CD14-positive monocyte (primary cell): ENCODE data around the gene CPA3. TPM values are rescaled to one million over a fixed set of nuclear protein-coding genes. Genes with fewer than 3 reads are reported as not detected.

Experiments
- DNase-seq, 3 donors: peaks; one replicate each; pipeline ENCODE4 v3.0.0-alpha.2; 2011 to 2022
- H2AFZ ChIP-seq: 2 replicates; pipeline ENCODE4 v1.6.0; 2012; ENCODE audit warnings: mild to moderate bottlenecking, low read depth, low read length, inconsistent platforms; ENCODE audit not compliant: insufficient read depth, poor library complexity, severe bottlenecking
- H3K27ac ChIP-seq, 2 donors: 1 replicate in 1 of 2; 2 replicates in 1 of 2; pipeline ENCODE4 v1.5.1; 2012 to 2013; ENCODE audit warnings: low read length in 2 of 2, control low read depth in 1 of 2, inconsistent platforms in 1 of 2, low read depth in 1 of 2, mild to moderate bottlenecking in 1 of 2
- H3K27me3 ChIP-seq, 2 donors: one replicate each; pipeline versions ENCODE4 v1.6.0 to v1.6.1; 2011 to 2013; ENCODE audit warnings: low read length in 2 of 2; ENCODE audit not compliant: control insufficient read depth in 2 of 2, insufficient read depth in 2 of 2
- H3K36me3 ChIP-seq, 2 donors: replicated peaks in 1 of 2; 1 replicate in 1 of 2; 2 replicates in 1 of 2; pipeline versions ENCODE4 v1.5.1 to v1.6.1; 2012 to 2013; ENCODE audit warnings: low read length in 2 of 2, control low read depth in 1 of 2, inconsistent platforms in 1 of 2, mild to moderate bottlenecking in 1 of 2; ENCODE audit not compliant: insufficient read depth in 2 of 2, control insufficient read depth in 1 of 2
- H3K4me1 ChIP-seq, 2 donors: 1 replicate in 1 of 2; 2 replicates in 1 of 2; pipeline versions ENCODE4 v1.5.1 to v1.6.1; 2012 to 2013; ENCODE audit warnings: low read length in 2 of 2, control low read depth in 1 of 2, inconsistent platforms in 1 of 2, mild to moderate bottlenecking in 1 of 2, moderate library complexity in 1 of 2; ENCODE audit not compliant: insufficient read depth in 2 of 2, control insufficient read depth in 1 of 2
- H3K4me2 ChIP-seq: replicated peaks from 2 replicates; pipeline ENCODE3; 2012; ENCODE audit warnings: low read length, moderate library complexity, mild to moderate bottlenecking; ENCODE audit not compliant: poor library complexity, severe bottlenecking; ENCODE audit errors: extremely low read depth
- H3K4me3 ChIP-seq, 3 experiments: fragments of 200-600 bp in 1 of 3; sonication (generic) in 1 of 3; replicated peaks in 1 of 3; 1 replicate in 2 of 3; 2 replicates in 1 of 3; pipeline ENCODE4 v1.5.1; 2011 to 2013; ENCODE audit warnings: low read length in 3 of 3, mild to moderate bottlenecking in 3 of 3, control low read depth in 2 of 3, low read depth in 2 of 3, inconsistent platforms in 1 of 3, moderate library complexity in 1 of 3
- H3K79me2 ChIP-seq: 2 replicates; pipeline ENCODE4 v1.6.0; 2012; ENCODE audit warnings: mild to moderate bottlenecking, control low read depth, inconsistent platforms, low read length, moderate library complexity; ENCODE audit not compliant: insufficient read depth
- H3K9ac ChIP-seq: 2 replicates; pipeline ENCODE4 v1.6.0; 2017; ENCODE audit warnings: low read length, mild to moderate bottlenecking; ENCODE audit not compliant: insufficient read depth, poor library complexity, severe bottlenecking
- H3K9me3 ChIP-seq, 2 donors: replicated peaks in 1 of 2; 1 replicate in 1 of 2; 2 replicates in 1 of 2; pipeline versions ENCODE4 v1.5.1 to v1.6.1; 2012 to 2013; ENCODE audit warnings: low read length in 2 of 2, control low read depth in 1 of 2; ENCODE audit not compliant: control insufficient read depth in 1 of 2, insufficient read depth in 1 of 2
- H4K20me1 ChIP-seq: 2 replicates; pipeline ENCODE4 v1.6.0; 2012; ENCODE audit warnings: mild to moderate bottlenecking, low read length, control low read depth, moderate library complexity; ENCODE audit not compliant: insufficient read depth
- H3K27ac Mint-ChIP-seq, 7 donors: one replicate each; pipeline ENCODE4 v1.8.0; 2020; ENCODE audit warnings: mild to moderate bottlenecking in 7 of 7, mixed read lengths in 7 of 7, moderate library complexity in 6 of 7, inconsistent platforms in 2 of 7
- H3K27me3 Mint-ChIP-seq, 3 donors: one replicate each; pipeline ENCODE4 v1.8.0; 2021 to 2022; ENCODE audit warnings: low read depth in 3 of 3, mild to moderate bottlenecking in 3 of 3, mixed read lengths in 3 of 3, moderate library complexity in 3 of 3, inconsistent platforms in 1 of 3
- H3K36me3 Mint-ChIP-seq, 2 donors: one replicate each; pipeline ENCODE4 v1.8.0; 2020; ENCODE audit warnings: mixed read lengths in 2 of 2, inconsistent platforms in 1 of 2, mild to moderate bottlenecking in 1 of 2
- H3K4me1 Mint-ChIP-seq: one replicate; pipeline ENCODE4 v1.8.0; 2020; ENCODE audit warnings: mild to moderate bottlenecking, mixed read lengths
- H3K4me3 Mint-ChIP-seq, 2 donors: one replicate each; pipeline ENCODE4 v1.8.0; 2020; ENCODE audit warnings: mild to moderate bottlenecking in 2 of 2, mixed read lengths in 2 of 2, moderate library complexity in 1 of 2
- H3K9me3 Mint-ChIP-seq, 7 donors: one replicate each; pipeline ENCODE4 v1.8.0; 2020 to 2022; ENCODE audit warnings: mixed read lengths in 7 of 7, mild to moderate bottlenecking in 6 of 7, moderate library complexity in 6 of 7, inconsistent platforms in 2 of 7
- CTCF ChIP-seq: fragments of 200-600 bp; IDR thresholded peaks from one replicate; pipeline ENCODE4 v1.8.0; 2022; ENCODE audit warnings: antibody characterized with exemption, mild to moderate bottlenecking
- WGBS: methylation state at CpG from one replicate; pipeline ENCODE4 v1.1.5; 2013; ENCODE audit warnings: missing lambda C conversion rate; ENCODE audit not compliant: insufficient coverage; 5-methylcytosine and 5-hydroxymethylcytosine counted together
- intact Hi-C, 2 donors: fragments of 100-400 bp; cut with micrococcal nuclease; formaldehyde crosslinking; loops; one replicate each; pipeline versions ENCODE4 v1.15.0 to v1.15.1; 2023
- polyA plus RNA-seq, 3 donors: library from polyadenylated mRNA; depleted of rRNA in 1 of 3; unstranded in 2 of 3; stranded (reverse) in 1 of 3; fragments of 300-500 nt in 2 of 3; fragments of >200 nt in 1 of 3; fragmentation: Illumina TruSeq in 2 of 3; gene quantifications; 1 replicate in 2 of 3; 2 replicates in 1 of 3; pipeline ENCODE4 v1.2.3, GENCODE V29; 2012 to 2021

Gene CPA3
- polyA plus RNA-seq, 3 donors = not detected

- H3K9me3 ChIP-seq = no peaks in the 10 kb centered on the region
- no peaks in the 10 kb centered on the region for H3K79me2 ChIP-seq
- intact Hi-C loops = no loop called here
- no peaks in the 10 kb centered on the region for H4K20me1 ChIP-seq
- no peak overlapping the region for H3K4me3 ChIP-seq
- H3K27ac ChIP-seq = no peak overlapping the region
- 100% methylated on average over 1 of the region's 3 CpGs for WGBS
- H3K4me1 ChIP-seq = no peaks in the 10 kb centered on the region
- no peak for TF ChIP-seq CTCF
- Mint-ChIP-seq H3K36me3 (no peaks in the 10 kb centered on the region), H3K4me3 (no peak overlapping the region), H3K27me3 (peaks cover 2% of the 10 kb centered on the region in 3 donors), H3K27ac (no peak overlapping the region), H3K9me3 (peaks cover 0 to 8% (median 4%) of the 10 kb centered on the region in 7 donors), H3K4me1 (no peaks in the 10 kb centered on the region)
- no peak overlapping the region for H3K4me2 ChIP-seq
- H3K9ac ChIP-seq = no peak overlapping the region
- no peak overlapping the region for H2AFZ ChIP-seq
- H3K36me3 ChIP-seq = no peaks in the 10 kb centered on the region
- H3K27me3 ChIP-seq = no peaks in the 10 kb centered on the region
- no peak for DNase-seq
Measured at GRCh38 chr3:148924562-148924961, 59.5 kb downstream of the CPA3 start.

GRCh38 chr3:148925845-148926244 lies 60.7 kb downstream of the CPA3 start:
- no peaks in the 10 kb centered on the region for H3K4me1 ChIP-seq
- peak overlapping the region; percentile 1 for H2AFZ ChIP-seq
- Mint-ChIP-seq H3K4me3 (no peak overlapping the region), H3K27ac (no peak overlapping the region), H3K27me3 (peaks cover 2% of the 10 kb centered on the region in 3 donors), H3K4me1 (no peaks in the 10 kb centered on the region), H3K36me3 (no peaks in the 10 kb centered on the region), H3K9me3 (peaks cover 0 to 7% (median under 1%) of the 10 kb centered on the region in 7 donors)
- H4K20me1 ChIP-seq = no peaks in the 10 kb centered on the region
- intact Hi-C loops = no loop called here
- WGBS = 83% methylated on average over 1 of the region's 5 CpGs
- no peaks in the 10 kb centered on the region for H3K79me2 ChIP-seq
- no peak for TF ChIP-seq CTCF
- H3K27ac ChIP-seq = no peak overlapping the region
- no peak overlapping the region for H3K4me3 ChIP-seq
- H3K27me3 ChIP-seq = no peaks in the 10 kb centered on the region
- no peak overlapping the region for H3K9ac ChIP-seq
- no peak overlapping the region for H3K4me2 ChIP-seq
- no peaks in the 10 kb centered on the region for H3K9me3 ChIP-seq
- no peaks in the 10 kb centered on the region for H3K36me3 ChIP-seq
- DNase-seq = no peak
